Transverse colon (tissue), 4 donors: ENCODE data around the gene ARMC3. TPM values are rescaled to one million over a fixed set of nuclear protein-coding genes. Genes with fewer than 3 reads are reported as not detected.

Experiments
- DNase-seq: peaks from one replicate; pipeline ENCODE4 v3.0.0-alpha.2; 2019
- H3K27ac ChIP-seq, 4 donors: fragments of 200-600 bp; sonication (generic); 2 replicates each; pipeline ENCODE4 v1.5.1; 2016 to 2018; ENCODE audit warnings: inconsistent platforms in 4 of 4
- H3K27me3 ChIP-seq: fragments of 200-600 bp; sonication (generic); 2 replicates; pipeline ENCODE4 v1.5.1; 2017; ENCODE audit warnings: inconsistent platforms
- H3K36me3 ChIP-seq, 4 donors: fragments of 200-600 bp; sonication (generic); 2 replicates each; pipeline ENCODE4 v1.5.1; 2017 to 2019; ENCODE audit warnings: inconsistent platforms in 4 of 4
- H3K4me1 ChIP-seq, 4 donors: fragments of 200-600 bp; sonication (generic); 2 replicates each; pipeline ENCODE4 v1.5.1; 2017 to 2020; ENCODE audit warnings: inconsistent platforms in 4 of 4
- H3K4me3 ChIP-seq, 4 donors: fragments of 200-600 bp; sonication (generic); 1 replicate in 1 of 4; 2 replicates in 3 of 4; pipeline versions ENCODE4 v1.5.1 to v1.6.1; 2017 to 2019; ENCODE audit warnings: inconsistent platforms in 4 of 4
- H3K9me3 ChIP-seq, 2 donors: fragments of 200-600 bp; sonication (generic); 2 replicates each; pipeline ENCODE4 v1.5.1; 2017 to 2019; ENCODE audit warnings: inconsistent platforms in 2 of 2
- CTCF ChIP-seq, 5 experiments: fragments of 200-600 bp in 3 of 5; fragments of 450-650 bp in 2 of 5; sonication (generic) in 3 of 5; IDR thresholded peaks; 1 replicate in 2 of 5; 2 replicates in 3 of 5; pipeline ENCODE4 v1.5.1; 2016 to 2017; ENCODE audit warnings: antibody characterized with exemption in 5 of 5, inconsistent platforms in 3 of 5, mild to moderate bottlenecking in 2 of 5, moderate library complexity in 1 of 5
- EP300 ChIP-seq: sonication (generic); formaldehyde crosslinking; IDR thresholded peaks from one replicate; pipeline ENCODE4 v1.6.1; 2017; ENCODE audit warnings: antibody characterized with exemption, low read depth
- POLR2A ChIP-seq: fragments of 450-650 bp; IDR thresholded peaks from one replicate; pipeline ENCODE4 v1.6.1; 2016; ENCODE audit warnings: antibody characterized with exemption, mild to moderate bottlenecking, moderate library complexity
- POLR2AphosphoS5 ChIP-seq, 3 donors: sonication (generic); formaldehyde crosslinking; IDR thresholded peaks; one replicate each; pipeline ENCODE4 v1.6.1; 2016; ENCODE audit warnings: antibody characterized with exemption in 3 of 3
- WGBS, 2 donors: methylation state at CpG; one replicate each; pipeline ENCODE4 v1.1.5; 2018; ENCODE audit warnings: low coverage in 1 of 2; 5-methylcytosine and 5-hydroxymethylcytosine counted together
- in situ Hi-C, 4 donors: fragments of 200-750 bp; cut with MboI; loops; one replicate each; pipeline versions ENCODE4 v1.15.0 to v1.15.1; 2017; ENCODE audit warnings: low sequenced_read_pairs in 3 of 4, low pct_ligation_motif_present in 1 of 4, low pct_unique_long_range_greater_than_20kb in 1 of 4
- intact Hi-C: fragments of 100-400 bp; cut with DNase I; formaldehyde crosslinking; loops from one replicate; pipeline ENCODE4 v1.15.1; 2023; ENCODE audit warnings: low total_unique reads
- total RNA-seq, 4 donors: library from RNA; depleted of rRNA; stranded (reverse); fragments of >200 nt; gene quantifications; one replicate each; pipeline ENCODE4 v1.1.0, GENCODE V29; 2016

ARMC3 gene
- total RNA-seq, 4 donors from 2014 or later, result not detected

DNA sequence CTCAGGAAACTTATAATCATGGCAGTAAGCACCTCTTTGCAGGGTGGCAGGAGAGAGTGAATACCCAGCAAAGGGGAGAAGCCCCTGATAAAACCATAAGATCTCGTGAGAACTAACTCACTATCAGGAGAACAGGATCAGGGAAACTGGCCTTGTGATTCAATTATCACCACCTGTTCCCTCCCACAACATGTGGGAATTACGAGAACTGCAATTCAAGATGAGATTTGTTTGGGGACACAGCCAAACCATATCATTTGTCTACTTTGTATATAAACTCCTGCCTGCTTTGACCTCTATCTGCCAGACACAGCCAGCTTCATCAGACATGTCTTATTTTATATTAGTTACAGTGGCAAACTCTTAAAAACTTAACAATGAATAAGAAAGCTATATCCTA is 50.4 kb downstream of the ARMC3 start:
- Histone ChIP-seq H3K27ac (no peak overlapping the region), H3K4me1 (no peaks in the 10 kb centered on the region), H3K27me3 (peaks cover 5% of the 10 kb centered on the region), H3K36me3 (no peaks in the 10 kb centered on the region), H3K9me3 (no peaks in the 10 kb centered on the region), H3K4me3 (no peak overlapping the region)
- no peak for DNase-seq
- in situ Hi-C loops (loop anchor here (10.0 to 25.0 kb wide), 5 partner anchors 391 to 1491 kb away; no protein-coding TSS in a partner anchor), intact Hi-C loops (no loop called here)
- 37 to 54% methylated on average over 2 of the region's 2 CpGs for WGBS, 2 donors
- TF ChIP-seq POLR2A, result no peak
- TF ChIP-seq EP300, result no peak
- no peak for TF ChIP-seq POLR2AphosphoS5 (IDR thresholded peaks at IDR 0.05)
- TF ChIP-seq CTCF (IDR thresholded peaks at IDR 0.05), result no peak

DNA sequence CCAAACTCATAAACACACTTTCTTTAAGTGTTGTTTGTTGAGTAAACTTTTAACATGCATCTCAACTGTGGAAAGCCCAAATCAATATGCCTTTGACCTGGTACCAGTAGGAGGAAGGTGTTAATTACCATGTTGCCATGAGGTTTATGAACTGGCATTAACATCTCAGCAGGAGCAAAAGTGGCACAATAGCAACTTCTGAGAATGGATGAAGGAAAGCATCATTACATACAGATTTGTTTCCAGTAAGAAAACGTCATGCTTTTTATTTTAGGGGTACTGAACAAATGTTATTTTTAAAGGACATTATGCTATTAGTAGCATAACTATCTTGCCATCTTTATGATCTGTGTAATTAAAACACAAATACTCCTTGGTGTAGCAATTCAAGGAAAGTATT is 51.1 kb downstream of the ARMC3 start:
- in situ Hi-C loops (loop anchor here (10.0 to 25.0 kb wide), 5 partner anchors 392 to 1492 kb away; no protein-coding TSS in a partner anchor), intact Hi-C loops (no loop called here)
- Histone ChIP-seq H3K9me3 (no peaks in the 10 kb centered on the region), H3K36me3 (no peaks in the 10 kb centered on the region), H3K4me1 (no peaks in the 10 kb centered on the region), H3K27ac (no peak overlapping the region), H3K4me3 (no peak overlapping the region), H3K27me3 (peaks cover 5% of the 10 kb centered on the region)
- 56 to 57% methylated on average over 1 of the region's 1 CpG for WGBS, 2 donors
- TF ChIP-seq EP300, result no peak
- no peak for TF ChIP-seq CTCF (IDR thresholded peaks at IDR 0.05)
- TF ChIP-seq POLR2A, result no peak
- TF ChIP-seq POLR2AphosphoS5 (IDR thresholded peaks at IDR 0.05), result no peak
- DNase-seq, result no peak

DNA sequence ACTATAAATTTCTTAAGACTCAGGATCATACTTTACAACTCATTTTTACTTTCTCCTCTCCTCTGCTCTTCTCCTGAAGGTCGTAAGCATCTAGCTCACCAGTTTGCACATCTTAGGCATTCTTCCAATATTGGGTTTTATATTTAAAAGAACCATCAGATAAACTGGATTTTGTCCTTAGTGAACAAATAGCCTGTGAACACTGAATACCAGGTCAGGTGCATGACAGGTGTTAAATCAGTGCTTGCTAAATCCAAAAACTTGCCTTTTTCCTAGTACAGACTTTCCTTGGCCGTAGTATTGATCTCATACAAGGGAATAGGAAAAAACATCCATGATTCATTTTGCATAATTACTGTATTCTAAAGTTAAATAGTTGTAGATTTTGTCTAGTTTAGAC is 53.0 kb downstream of the ARMC3 start:
- Histone ChIP-seq H3K4me1 (no peaks in the 10 kb centered on the region), H3K27me3 (peaks cover 5% of the 10 kb centered on the region), H3K27ac (no peak overlapping the region), H3K9me3 (no peaks in the 10 kb centered on the region), H3K36me3 (no peaks in the 10 kb centered on the region), H3K4me3 (no peak overlapping the region)
- intact Hi-C loops, result no loop called here
- WGBS, 2 donors, result 67 to 85% methylated on average over 2 of the region's 2 CpGs
- in situ Hi-C loops, result loop anchor here (10.0 to 25.0 kb wide), 6 partner anchors 394 to 1494 kb away; no protein-coding TSS in a partner anchor
- no peak for DNase-seq
- TF ChIP-seq CTCF (IDR thresholded peaks at IDR 0.05), result no peak

- H3K4me3 ChIP-seq, result no peak overlapping the region
- 59 to 70% methylated on average over 5 of the region's 5 CpGs for WGBS, 2 donors
- intact Hi-C loops, result no loop called here
- TF ChIP-seq EP300 (no peak), POLR2A (no peak), CTCF (IDR thresholded peaks at IDR 0.05) (no peak), POLR2AphosphoS5 (IDR thresholded peaks at IDR 0.05) (no peak)
- H3K4me1 ChIP-seq, result no peaks in the 10 kb centered on the region
- H3K27me3 ChIP-seq, result peaks cover 5% of the 10 kb centered on the region
- H3K9me3 ChIP-seq, result no peaks in the 10 kb centered on the region
- H3K36me3 ChIP-seq, result no peaks in the 10 kb centered on the region
- no peak overlapping the region for H3K27ac ChIP-seq
- DNase-seq, result no peak
- in situ Hi-C loops, result loop anchor here (10.0 to 25.0 kb wide), 6 partner anchors 397 to 1497 kb away; no protein-coding TSS in a partner anchor
Observed at GRCh38 chr10:22984066-22984465, 56.2 kb downstream of the ARMC3 start.
